HEK293 (cell line): ENCODE data around the gene RHOD.

ENCODE experiments used
- CTCF ChIA-PET: fragments of 350-600 bp; formaldehyde crosslinking; extraction: SDS; loops from one replicate; lab custom pipeline; 2021; ENCODE audit warnings: antibody characterized with exemption; lab: Yijun Ruan, JAX
- POLR2A ChIA-PET: fragments of 300-600 bp; formaldehyde crosslinking; extraction: SDS; loops from one replicate; lab custom pipeline; 2020; ENCODE audit warnings: antibody characterized with exemption, inconsistent platforms; lab: Yijun Ruan, JAX
- H3K27ac ChIP-seq: fragments of 200-500 bp; sonication (Bioruptor generic); 2 replicates; pipeline ENCODE4 v1.5.1; 2014; ENCODE audit warnings: low read depth, low read length, control low read depth, inconsistent platforms; ENCODE audit errors: extremely low read depth
- H3K36me3 ChIP-seq, 2 experiments: fragments of 200-500 bp in 1 of 2; sonication (Bioruptor generic) in 1 of 2; 1 replicate in 1 of 2; 2 replicates in 1 of 2; pipeline ENCODE4 v1.5.1; 2014 to 2017; ENCODE audit warnings: inconsistent platforms in 2 of 2, low read length in 2 of 2; ENCODE audit not compliant: control insufficient read depth in 2 of 2, insufficient read depth in 1 of 2
- H3K4me1 ChIP-seq: fragments of 200-500 bp; sonication (Bioruptor generic); 2 replicates; pipeline ENCODE4 v1.5.1; 2014; ENCODE audit warnings: mild to moderate bottlenecking, low read length, inconsistent platforms; ENCODE audit not compliant: control insufficient read depth, insufficient read depth
- H3K4me3 ChIP-seq: 2 replicates; pipeline ENCODE4 v1.5.1; 2011; ENCODE audit warnings: low read depth, mild to moderate bottlenecking, control low read depth, low read length, moderate library complexity
- H3K9me3 ChIP-seq: fragments of 200-500 bp; sonication (Bioruptor generic); 2 replicates; pipeline ENCODE4 v1.5.1; 2014; ENCODE audit warnings: low read depth, low read length, inconsistent platforms; ENCODE audit not compliant: control insufficient read depth, insufficient read depth
- AEBP2 ChIP-seq: fragments of 450-650 bp; formaldehyde crosslinking; IDR thresholded peaks from 2 replicates; pipeline ENCODE4 v1.5.1; 2016; ENCODE audit warnings: missing biosample characterization, missing genetic modification characterization, borderline replicate concordance
- INSM2 ChIP-seq: fragments of 450-650 bp; formaldehyde crosslinking; IDR thresholded peaks from 2 replicates; pipeline ENCODE4 v1.5.1; 2016; ENCODE audit warnings: missing biosample characterization, missing genetic modification characterization
- REST ChIP-seq: fragments of 450-650 bp; formaldehyde crosslinking; IDR thresholded peaks from 2 replicates; pipeline ENCODE4 v1.5.1; 2016; ENCODE audit warnings: missing biosample characterization, missing genetic modification characterization
- ZBTB49 ChIP-seq: fragments of 450-650 bp; formaldehyde crosslinking; IDR thresholded peaks from 2 replicates; pipeline ENCODE4 v1.5.1; 2016; ENCODE audit warnings: missing biosample characterization, missing genetic modification characterization, low read depth
- ZNF214 ChIP-seq: fragments of 450-650 bp; formaldehyde crosslinking; IDR thresholded peaks from 2 replicates; pipeline ENCODE4 v1.5.1; 2017; ENCODE audit warnings: missing biosample characterization, mild to moderate bottlenecking, missing genetic modification characterization, borderline replicate concordance
- ZNF23 ChIP-seq: fragments of 450-650 bp; formaldehyde crosslinking; IDR thresholded peaks from 2 replicates; pipeline ENCODE4 v1.5.1; 2016; ENCODE audit warnings: missing biosample characterization, missing genetic modification characterization, borderline replicate concordance
- ZNF248 ChIP-seq: fragments of 450-650 bp; formaldehyde crosslinking; IDR thresholded peaks from 2 replicates; pipeline ENCODE4 v1.5.1; 2017; ENCODE audit warnings: missing biosample characterization, missing genetic modification characterization
- ZNF292 ChIP-seq: fragments of 450-650 bp; formaldehyde crosslinking; IDR thresholded peaks from 2 replicates; pipeline ENCODE4 v1.5.1; 2016; ENCODE audit warnings: low read depth, missing biosample characterization, missing genetic modification characterization, borderline replicate concordance
- ZNF341 ChIP-seq: fragments of 450-650 bp; formaldehyde crosslinking; IDR thresholded peaks from 2 replicates; pipeline ENCODE4; 2016; ENCODE audit warnings: low read depth, missing biosample characterization, missing genetic modification characterization
- ZNF350 ChIP-seq: fragments of 450-650 bp; formaldehyde crosslinking; IDR thresholded peaks from 2 replicates; pipeline ENCODE4 v1.5.0; 2017; ENCODE audit warnings: missing biosample characterization, mild to moderate bottlenecking, missing genetic modification characterization
- ZNF423 ChIP-seq: fragments of 450-650 bp; formaldehyde crosslinking; IDR thresholded peaks from 2 replicates; pipeline ENCODE4 v1.5.1; 2016; ENCODE audit warnings: missing biosample characterization, missing genetic modification characterization
- ZNF473 ChIP-seq: fragments of 450-650 bp; formaldehyde crosslinking; IDR thresholded peaks from 2 replicates; pipeline ENCODE4 v1.5.1; 2017; ENCODE audit warnings: missing biosample characterization, missing genetic modification characterization
- ZNF488 ChIP-seq: fragments of 450-650 bp; formaldehyde crosslinking; IDR thresholded peaks from 2 replicates; pipeline ENCODE4 v1.5.1; 2016; ENCODE audit warnings: missing biosample characterization, missing genetic modification characterization
- ZNF548 ChIP-seq: fragments of 450-650 bp; formaldehyde crosslinking; IDR thresholded peaks from 2 replicates; pipeline ENCODE4 v1.5.1; 2016; ENCODE audit warnings: missing biosample characterization, missing genetic modification characterization
- ZNF558 ChIP-seq: fragments of 450-650 bp; formaldehyde crosslinking; IDR thresholded peaks from 2 replicates; pipeline ENCODE4 v1.5.1; 2016; ENCODE audit warnings: missing biosample characterization, missing genetic modification characterization
- ZNF624 ChIP-seq: fragments of 450-650 bp; formaldehyde crosslinking; IDR thresholded peaks from 2 replicates; pipeline ENCODE4 v1.5.1; 2017; ENCODE audit warnings: missing biosample characterization, missing genetic modification characterization
- ZNF639 ChIP-seq: fragments of 450-650 bp; formaldehyde crosslinking; IDR thresholded peaks from 2 replicates; pipeline ENCODE4 v1.5.1; 2016; ENCODE audit warnings: missing biosample characterization, missing genetic modification characterization
- ZNF660 ChIP-seq: fragments of 450-650 bp; IDR thresholded peaks from 2 replicates; pipeline ENCODE4 v1.5.1; 2018; ENCODE audit warnings: missing biosample characterization, mild to moderate bottlenecking, missing genetic modification characterization
- ZNF747 ChIP-seq: fragments of 450-650 bp; formaldehyde crosslinking; IDR thresholded peaks from 2 replicates; pipeline ENCODE4 v1.5.1; 2016; ENCODE audit warnings: missing biosample characterization, missing genetic modification characterization
- ZNF791 ChIP-seq: fragments of 450-650 bp; formaldehyde crosslinking; IDR thresholded peaks from 2 replicates; pipeline ENCODE4 v1.5.1; 2016; ENCODE audit warnings: missing biosample characterization, missing genetic modification characterization

The RHOD gene

GRCh38 chr11:67043572-67044349, 12.9 kb upstream of the RHOD start:
- Histone ChIP-seq H3K4me1 (no peaks in the 10 kb centered on the region), H3K27ac (no peak overlapping the region), H3K9me3 (no peaks in the 10 kb centered on the region), H3K4me3 (no peak overlapping the region), H3K36me3 (no peaks in the 10 kb centered on the region)
- CTCF ChIA-PET: interaction anchor here (0.5 to 1.5 kb wide), 4 partner anchors 10 to 34 kb away, joined by 3 to 11 read pairs (median 4); no protein-coding TSS in a partner anchor
- POLR2A ChIA-PET: no interaction called here
- TF ChIP-seq ZNF660 (no peak), ZBTB49 (tag by site-specific recombination) (no peak), AEBP2 (tag by site-specific recombination) (no peak), ZNF791 (no peak), ZNF292 (no peak), ZNF548 (no peak), ZNF473 (no peak), ZNF23 (tag by site-specific recombination) (no peak), ZNF747 (no peak), ZNF350 (no peak), ZNF558 (tag by site-specific recombination) (no peak), ZNF214 (tag by site-specific recombination) (no peak), ZNF639 (tag by site-specific recombination) (no peak), ZNF341 (no peak), REST (tag by site-specific recombination) (no peak), ZNF248 (tag by site-specific recombination) (no peak), INSM2 (tag by site-specific recombination) (no peak), ZNF488 (tag by site-specific recombination) (no peak), ZNF624 (tag by site-specific recombination) (no peak), ZNF423 (tag by site-specific recombination) (no peak)
